ENCODE results near the gene DEAF1. TPM values are rescaled to one million over a fixed set of nuclear protein-coding genes. Genes with fewer than 3 reads are reported as not detected.
"Not testable (repeated sequence)": the region's sequence is repeated elsewhere in the genome, so short reads cannot be mapped to it uniquely, and the experiment has no call there.

The DEAF1 gene
- total and polyA plus RNA-seq, 9 donors: 22.7 to 38.9 (median 31.2) TPM

DNA sequence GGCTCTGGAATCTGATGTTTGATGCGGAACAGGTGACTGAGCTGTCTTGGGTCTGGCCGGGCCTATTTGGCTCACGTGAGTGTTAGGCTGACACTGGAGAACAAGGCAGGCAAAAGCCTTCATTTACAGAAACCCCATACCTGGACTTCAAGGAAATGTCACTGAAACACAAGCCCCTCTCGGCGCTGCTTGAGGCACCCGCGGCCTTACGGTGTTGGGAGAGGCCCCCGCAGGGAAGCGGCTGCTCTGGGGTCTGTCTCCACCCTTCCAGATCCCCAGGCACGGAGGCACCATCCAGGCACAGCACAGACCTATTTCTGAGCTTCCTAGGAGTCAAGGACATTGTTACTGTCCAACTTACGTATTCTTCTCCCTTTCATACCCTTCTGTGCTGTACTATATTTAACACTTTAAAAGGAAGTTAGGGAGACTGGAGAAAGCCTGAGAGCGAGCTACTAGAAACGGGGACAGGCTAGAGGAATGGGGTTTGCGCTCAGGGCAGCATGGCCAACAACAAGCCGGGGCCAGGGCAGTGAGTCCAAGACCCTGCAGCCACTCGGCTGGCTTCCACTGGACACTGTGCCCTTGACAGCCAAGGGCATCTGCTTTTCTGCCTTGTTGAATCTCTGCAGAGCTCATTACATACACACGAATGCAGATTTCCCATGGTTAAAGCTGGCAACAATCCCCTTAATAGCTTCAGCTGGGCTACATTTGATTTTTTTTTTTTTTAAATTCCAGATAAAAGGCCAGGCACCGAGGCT, 34.2 kb downstream of the DEAF1 start:
- Histone ChIP-seq H3K4me1 (ENCODE audit: control insufficient read depth, insufficient read depth, low read length) (peaks cover 8% of the 10 kb centered on the region), H3K36me3 (ENCODE audit: control insufficient read depth, insufficient read depth, low read length) (peaks cover 49% of the 10 kb centered on the region), H3K27ac (ENCODE audit: low read length) (no peak overlapping the region), H3K27me3 (ENCODE audit: control insufficient read depth, insufficient read depth, low read length) (no peaks in the 10 kb centered on the region), H3K4me3 (ENCODE audit: low read length) (no peak overlapping the region), H3K9me3 (replicated peaks; ENCODE audit: control insufficient read depth, low read depth, low read length) (no peaks in the 10 kb centered on the region)
- DNase-seq: no peak
- WGBS (ENCODE audit: insufficient coverage): 82% methylated on average over 12 of the region's 19 CpGs

GRCh38 chr11:660281-660680, 34.7 kb downstream of the DEAF1 start:
- peaks cover 3% of the 10 kb centered on the region for H3K4me1 ChIP-seq (ENCODE audit: control insufficient read depth, insufficient read depth, low read length)
- H3K4me3 ChIP-seq (ENCODE audit: low read length): no peak overlapping the region
- no peaks in the 10 kb centered on the region for H3K9me3 ChIP-seq (replicated peaks; ENCODE audit: control insufficient read depth, low read depth, low read length)
- WGBS (ENCODE audit: insufficient coverage): 80% methylated on average over 14 of the region's 19 CpGs
- no peaks in the 10 kb centered on the region for H3K27me3 ChIP-seq (ENCODE audit: control insufficient read depth, insufficient read depth, low read length)
- DNase-seq: no peak
- no peak overlapping the region for H3K27ac ChIP-seq (ENCODE audit: low read length)
- peaks cover 47% of the 10 kb centered on the region for H3K36me3 ChIP-seq (ENCODE audit: control insufficient read depth, insufficient read depth, low read length)

DNA sequence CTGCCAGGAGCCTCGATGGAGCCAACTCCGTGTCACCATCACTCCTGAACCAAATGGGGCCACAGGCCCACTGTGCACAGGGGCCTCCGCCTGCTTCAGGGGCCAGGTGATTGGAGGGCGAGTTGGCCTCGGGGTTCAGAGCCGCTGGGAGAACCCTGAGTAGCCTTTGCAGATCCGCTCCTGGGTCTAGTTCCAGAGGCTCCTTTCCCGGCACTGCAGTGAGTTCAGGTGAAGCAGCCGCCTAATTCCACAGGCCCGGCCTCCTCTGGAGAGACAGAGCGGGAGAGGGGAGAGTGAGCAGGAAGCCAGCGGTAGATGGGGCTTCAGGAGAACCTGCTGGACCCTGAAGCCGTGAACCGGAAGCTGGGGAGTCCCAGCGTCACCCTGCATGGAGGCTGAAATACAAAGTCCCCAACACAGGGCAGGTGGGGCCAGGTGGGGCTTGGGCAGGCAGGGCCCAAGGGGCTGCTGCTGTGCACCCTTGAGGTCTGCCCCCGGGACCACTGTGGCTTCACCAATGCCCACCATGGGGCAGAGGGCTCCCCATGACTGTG, 35.4 kb downstream of the DEAF1 start:
- H3K27me3 ChIP-seq (ENCODE audit: control insufficient read depth, insufficient read depth, low read length): no peaks in the 10 kb centered on the region
- no peaks in the 10 kb centered on the region for H3K9me3 ChIP-seq (replicated peaks; ENCODE audit: control insufficient read depth, low read depth, low read length)
- no peak overlapping the region for H3K27ac ChIP-seq (ENCODE audit: low read length)
- DNase-seq: no peak
- peaks cover 47% of the 10 kb centered on the region for H3K36me3 ChIP-seq (ENCODE audit: control insufficient read depth, insufficient read depth, low read length)
- no peak overlapping the region for H3K4me3 ChIP-seq (ENCODE audit: low read length)
- 88% methylated on average over 16 of the region's 16 CpGs for WGBS (ENCODE audit: insufficient coverage)
- peaks cover 3% of the 10 kb centered on the region for H3K4me1 ChIP-seq (ENCODE audit: control insufficient read depth, insufficient read depth, low read length)

DNA sequence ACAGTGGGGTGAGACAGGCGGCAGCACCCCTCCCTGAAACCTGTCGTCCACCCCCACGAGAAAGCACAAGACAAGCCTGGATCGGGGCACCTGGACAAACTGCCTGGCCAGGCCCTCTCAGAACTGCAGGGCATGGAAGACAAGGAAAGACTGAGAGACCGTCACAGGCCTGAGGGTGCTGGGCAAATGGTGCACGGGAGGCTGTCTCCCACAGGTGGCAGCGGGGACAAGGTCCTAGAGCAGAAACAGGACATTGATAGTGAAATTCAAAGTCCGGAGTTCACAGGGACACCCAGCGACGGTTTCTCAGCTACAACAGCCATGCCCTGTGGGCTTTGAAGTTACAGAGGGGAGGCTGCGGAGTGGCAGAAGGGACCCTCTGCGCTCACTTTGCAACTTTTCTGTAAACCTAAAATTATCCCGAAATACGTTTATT, 37.3 kb downstream of the DEAF1 start:
- Histone ChIP-seq H3K4me3 (ENCODE audit: low read length) (no peak overlapping the region), H3K9me3 (replicated peaks; ENCODE audit: control insufficient read depth, low read depth, low read length) (no peaks in the 10 kb centered on the region), H3K27me3 (ENCODE audit: control insufficient read depth, insufficient read depth, low read length) (no peaks in the 10 kb centered on the region), H3K36me3 (ENCODE audit: control insufficient read depth, insufficient read depth, low read length) (peaks cover 42% of the 10 kb centered on the region), H3K27ac (ENCODE audit: low read length) (no peak overlapping the region), H3K4me1 (ENCODE audit: control insufficient read depth, insufficient read depth, low read length) (peaks cover under 1% of the 10 kb centered on the region)
- DNase-seq: no peak
- WGBS (ENCODE audit: insufficient coverage): 84% methylated on average over 8 of the region's 14 CpGs

DNA sequence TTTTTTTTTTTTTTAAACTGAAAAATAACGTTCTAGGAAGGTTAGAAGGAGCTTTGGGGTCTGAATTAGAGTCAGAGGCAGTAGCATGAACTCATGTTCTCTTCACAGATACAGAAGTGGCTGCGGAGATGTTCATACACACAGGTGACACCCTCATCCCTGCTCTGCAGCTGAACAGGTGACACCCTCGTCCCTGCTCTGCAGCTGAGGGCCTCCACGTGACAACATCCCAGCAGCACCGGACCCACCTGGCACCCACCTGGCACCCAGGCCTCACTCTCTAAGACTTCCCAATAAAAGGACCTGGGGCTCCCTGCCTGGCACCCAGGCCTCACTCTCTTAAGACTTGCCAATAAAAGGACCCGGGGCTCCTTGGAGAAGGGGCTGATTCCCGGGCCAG, 38.2 kb downstream of the DEAF1 start:
- H3K4me3 ChIP-seq (ENCODE audit: low read length): no peak overlapping the region
- H3K4me1 ChIP-seq (ENCODE audit: control insufficient read depth, insufficient read depth, low read length): no peaks in the 10 kb centered on the region
- 84% methylated on average over 5 of the region's 7 CpGs for WGBS (ENCODE audit: insufficient coverage)
- H3K36me3 ChIP-seq (ENCODE audit: control insufficient read depth, insufficient read depth, low read length): peaks cover 36% of the 10 kb centered on the region
- H3K27me3 ChIP-seq (ENCODE audit: control insufficient read depth, insufficient read depth, low read length): no peaks in the 10 kb centered on the region
- H3K9me3 ChIP-seq (replicated peaks; ENCODE audit: control insufficient read depth, low read depth, low read length): no peaks in the 10 kb centered on the region
- no peak for DNase-seq
- no peak overlapping the region for H3K27ac ChIP-seq (ENCODE audit: low read length)

DNA sequence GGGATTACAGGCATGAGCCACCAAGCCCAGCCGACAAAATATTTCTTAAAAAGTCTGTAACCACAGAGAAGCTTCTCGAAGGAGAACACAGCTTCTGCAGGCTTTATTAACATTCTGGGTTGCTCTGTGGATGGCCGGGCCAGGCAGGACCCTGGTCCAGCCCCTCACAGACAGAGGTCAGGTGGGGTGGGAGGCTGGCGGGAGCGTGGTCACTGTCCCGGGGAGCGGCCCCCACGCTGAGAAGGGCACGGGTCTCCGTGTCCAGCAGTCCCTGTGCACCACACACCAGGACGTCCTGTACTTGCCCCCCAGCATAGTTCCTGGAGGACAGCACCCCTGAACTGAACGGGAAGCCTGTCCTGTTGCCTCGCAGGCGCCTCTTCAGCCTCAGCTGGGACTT, 38.6 kb downstream of the DEAF1 start:
- 91% methylated on average over 4 of the region's 14 CpGs for WGBS (ENCODE audit: insufficient coverage)
- Histone ChIP-seq H3K4me1 (ENCODE audit: control insufficient read depth, insufficient read depth, low read length) (no peaks in the 10 kb centered on the region), H3K9me3 (replicated peaks; ENCODE audit: control insufficient read depth, low read depth, low read length) (no peaks in the 10 kb centered on the region), H3K27me3 (ENCODE audit: control insufficient read depth, insufficient read depth, low read length) (no peaks in the 10 kb centered on the region), H3K36me3 (ENCODE audit: control insufficient read depth, insufficient read depth, low read length) (peaks cover 36% of the 10 kb centered on the region), H3K4me3 (ENCODE audit: low read length) (no peak overlapping the region), H3K27ac (ENCODE audit: low read length) (no peak overlapping the region)
- DNase-seq: no peak

DNA sequence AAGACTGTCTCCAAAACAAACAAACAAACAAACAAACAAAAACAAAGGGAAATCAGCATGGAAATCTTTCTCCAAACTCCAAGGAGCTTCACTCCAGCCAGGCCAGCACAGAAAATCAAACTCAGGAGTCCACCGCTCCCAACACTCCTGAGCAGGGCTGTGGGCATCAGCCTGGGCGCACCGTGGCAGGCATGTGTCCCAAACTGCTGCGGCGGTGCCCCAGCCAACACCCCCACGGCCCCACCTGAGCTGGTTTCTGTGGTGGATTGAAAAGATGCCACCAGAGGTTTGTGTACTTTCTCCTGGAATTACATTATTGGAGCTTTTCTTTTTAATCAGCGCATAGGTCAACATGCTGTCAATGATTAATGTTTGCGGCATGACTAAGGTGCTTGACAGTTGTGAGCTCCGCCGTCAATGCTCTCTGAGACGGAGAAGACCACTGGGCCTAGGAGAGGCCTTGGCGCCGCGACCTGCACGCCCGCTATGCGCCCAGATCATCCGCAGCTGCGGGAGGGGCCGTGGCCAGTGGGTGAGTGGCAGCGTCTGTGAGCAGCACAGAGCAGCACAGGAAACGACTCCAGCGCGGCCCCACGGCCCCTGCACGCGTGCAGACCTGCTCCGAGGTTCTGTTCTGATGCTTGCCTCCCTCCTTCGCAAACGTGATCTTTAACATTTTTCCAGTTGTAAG, 39.8 kb downstream of the DEAF1 start:
- Histone ChIP-seq H3K27ac (ENCODE audit: low read length) (no peak overlapping the region), H3K4me3 (ENCODE audit: low read length) (no peak overlapping the region), H3K27me3 (ENCODE audit: control insufficient read depth, insufficient read depth, low read length) (no peaks in the 10 kb centered on the region), H3K9me3 (replicated peaks; ENCODE audit: control insufficient read depth, low read depth, low read length) (no peaks in the 10 kb centered on the region), H3K4me1 (ENCODE audit: control insufficient read depth, insufficient read depth, low read length) (no peaks in the 10 kb centered on the region), H3K36me3 (ENCODE audit: control insufficient read depth, insufficient read depth, low read length) (peaks cover 34% of the 10 kb centered on the region)
- 89% methylated on average over 21 of the region's 30 CpGs for WGBS (ENCODE audit: insufficient coverage)
- DNase-seq: no peak

DNA sequence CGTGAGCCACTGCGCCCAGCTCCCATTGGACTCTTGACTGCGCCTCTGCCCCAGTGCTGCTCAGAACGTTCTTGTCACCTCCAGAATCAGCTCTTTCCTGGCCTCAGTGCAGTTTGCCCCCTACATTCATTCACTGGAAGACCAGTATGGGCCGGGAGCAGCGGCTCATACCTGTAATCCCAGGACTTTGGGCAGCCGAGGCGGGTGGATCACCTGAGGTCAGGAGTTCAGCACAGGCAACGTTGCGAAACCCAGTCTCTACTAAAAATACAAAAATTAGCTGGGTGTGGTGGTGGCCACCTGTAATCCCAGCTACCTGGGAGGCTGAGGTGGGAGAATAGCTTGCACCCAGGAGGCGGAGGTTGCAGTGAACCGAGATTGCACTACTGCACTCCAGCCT, 40.6 kb downstream of the DEAF1 start:
- H3K27me3 ChIP-seq (ENCODE audit: control insufficient read depth, insufficient read depth, low read length); H3K9me3 ChIP-seq (replicated peaks; ENCODE audit: control insufficient read depth, low read depth, low read length); H3K4me3 ChIP-seq (ENCODE audit: low read length); H3K27ac ChIP-seq (ENCODE audit: low read length); DNase-seq; H3K4me1 ChIP-seq (ENCODE audit: control insufficient read depth, insufficient read depth, low read length): not testable (repeated sequence)
- WGBS (ENCODE audit: insufficient coverage): 95% methylated on average over 8 of the region's 12 CpGs
- H3K36me3 ChIP-seq (ENCODE audit: control insufficient read depth, insufficient read depth, low read length): peaks cover 26% of the 10 kb centered on the region

- WGBS (ENCODE audit: insufficient coverage): 92% methylated on average over 14 of the region's 15 CpGs
Measured at GRCh38 chr11:653837-654236, 41.2 kb downstream of the DEAF1 start.

GRCh38 chr11:653136-653535, 41.9 kb downstream of the DEAF1 start:
- H3K4me3 ChIP-seq (ENCODE audit: low read length): not testable (repeated sequence)

More at GRCh38 chr11:653837-654236, 41.2 kb downstream of the DEAF1 start:
- H3K27ac ChIP-seq (ENCODE audit: low read length): no peak overlapping the region
- DNase-seq: no peak
- H3K9me3 ChIP-seq (replicated peaks; ENCODE audit: control insufficient read depth, low read depth, low read length): no peaks in the 10 kb centered on the region
- peaks cover 23% of the 10 kb centered on the region for H3K36me3 ChIP-seq (ENCODE audit: control insufficient read depth, insufficient read depth, low read length)
- H3K4me1 ChIP-seq (ENCODE audit: control insufficient read depth, insufficient read depth, low read length): no peaks in the 10 kb centered on the region
- H3K27me3 ChIP-seq (ENCODE audit: control insufficient read depth, insufficient read depth, low read length): no peaks in the 10 kb centered on the region
- H3K4me3 ChIP-seq (ENCODE audit: low read length): no peak overlapping the region

More at GRCh38 chr11:653136-653535, 41.9 kb downstream of the DEAF1 start:
- WGBS (ENCODE audit: insufficient coverage): 94% methylated on average over 14 of the region's 14 CpGs
- DNase-seq; H3K27ac ChIP-seq (ENCODE audit: low read length); H3K27me3 ChIP-seq (ENCODE audit: control insufficient read depth, insufficient read depth, low read length); H3K4me1 ChIP-seq (ENCODE audit: control insufficient read depth, insufficient read depth, low read length); H3K9me3 ChIP-seq (replicated peaks; ENCODE audit: control insufficient read depth, low read depth, low read length): not testable (repeated sequence)
- H3K36me3 ChIP-seq (ENCODE audit: control insufficient read depth, insufficient read depth, low read length): peaks cover 18% of the 10 kb centered on the region

Data from muscle of leg (tissue), 11 donors.